Measurements from ENCODE around the gene BEX4. TPM values are rescaled to one million over a fixed set of nuclear protein-coding genes. Genes with fewer than 3 reads are reported as not detected.

Gene BEX4
- 1.5 to 2.5 TPM (median 2.3 TPM) in 5 replicates for total RNA-seq (2022; extraction: Qiagen RNA extraction)

DNA sequence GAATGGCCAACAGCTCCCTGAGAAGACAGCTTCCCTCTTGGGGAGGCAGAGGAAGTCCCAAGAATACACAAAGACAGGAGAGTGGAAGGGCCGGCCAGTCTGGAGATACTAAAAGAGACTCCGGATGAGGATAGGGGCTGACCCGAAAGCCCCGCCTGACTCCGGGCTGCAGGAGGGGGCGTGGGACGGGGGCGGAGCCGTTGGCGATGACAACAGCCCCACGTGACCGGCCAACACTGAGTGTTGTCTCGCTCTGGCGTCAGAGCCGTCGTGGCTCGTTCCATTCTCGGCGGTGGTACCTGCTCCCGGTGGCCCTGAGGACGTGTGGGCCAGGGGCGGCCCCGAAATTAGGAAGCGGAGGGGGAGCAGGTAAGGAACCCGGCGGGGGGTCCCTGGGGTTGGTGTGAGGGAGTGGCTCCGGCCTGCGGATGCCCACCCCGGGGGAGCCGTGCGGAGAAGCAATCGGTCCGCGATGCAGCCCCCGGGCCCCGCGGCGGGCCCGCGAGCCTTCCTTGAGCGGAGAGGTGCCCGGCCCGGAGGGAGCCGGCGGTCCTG, at the start of gene BEX4:
Gene BEX4, plus strand, starts transcription at position 239 of the 555 bp plus-strand sequence. CDS start 1,046 bp downstream, outside the sequence.

GRCh38 chrX:103254921-103255493, 40.1 kb downstream of the BEX4 start, which contains the start of gene TCEAL8:
Gene TCEAL8 (minus strand): TSS chrX:103255155. CDS start chrX:103253979, 1,176 bp downstream.

Other genes starting within 250 kb of the BEX4 start
- not detected in 5 replicates for gene BEX1, start 150.9 kb upstream of the BEX4 start, total RNA-seq (2022; extraction: Qiagen RNA extraction)
- 0.15 to 0.17 TPM in 2 of 5 replicates, not detected in the others for gene NXF3, start 122.0 kb upstream of the BEX4 start, total RNA-seq (2022; extraction: Qiagen RNA extraction)
- gene TCEAL8, start 40.0 kb downstream of the BEX4 start, total RNA-seq (2022; extraction: Qiagen RNA extraction) = 26.2 to 41.6 TPM (median 30.2 TPM) in 5 replicates
- gene TCEAL5, start 61.6 kb downstream of the BEX4 start, total RNA-seq (2022; extraction: Qiagen RNA extraction) = not detected in 5 replicates
- gene BEX2, start 95.9 kb downstream of the BEX4 start, total RNA-seq (2022; extraction: Qiagen RNA extraction) = 7.5 to 13.1 TPM (median 9.6 TPM) in 5 replicates
- gene TCEAL7, start 115.1 kb downstream of the BEX4 start, total RNA-seq (2022; extraction: Qiagen RNA extraction) = not detected in 5 replicates
- gene TCEAL9, start 141.4 kb downstream of the BEX4 start, total RNA-seq (2022; extraction: Qiagen RNA extraction) = 82.9 to 166 TPM (median 88.1 TPM) in 5 replicates
- gene BEX3, start 161.4 kb downstream of the BEX4 start, total RNA-seq (2022; extraction: Qiagen RNA extraction) = 242 to 259 TPM (median 246 TPM) in 5 replicates